Measurements from ENCODE around the gene MIAT.

DNA sequence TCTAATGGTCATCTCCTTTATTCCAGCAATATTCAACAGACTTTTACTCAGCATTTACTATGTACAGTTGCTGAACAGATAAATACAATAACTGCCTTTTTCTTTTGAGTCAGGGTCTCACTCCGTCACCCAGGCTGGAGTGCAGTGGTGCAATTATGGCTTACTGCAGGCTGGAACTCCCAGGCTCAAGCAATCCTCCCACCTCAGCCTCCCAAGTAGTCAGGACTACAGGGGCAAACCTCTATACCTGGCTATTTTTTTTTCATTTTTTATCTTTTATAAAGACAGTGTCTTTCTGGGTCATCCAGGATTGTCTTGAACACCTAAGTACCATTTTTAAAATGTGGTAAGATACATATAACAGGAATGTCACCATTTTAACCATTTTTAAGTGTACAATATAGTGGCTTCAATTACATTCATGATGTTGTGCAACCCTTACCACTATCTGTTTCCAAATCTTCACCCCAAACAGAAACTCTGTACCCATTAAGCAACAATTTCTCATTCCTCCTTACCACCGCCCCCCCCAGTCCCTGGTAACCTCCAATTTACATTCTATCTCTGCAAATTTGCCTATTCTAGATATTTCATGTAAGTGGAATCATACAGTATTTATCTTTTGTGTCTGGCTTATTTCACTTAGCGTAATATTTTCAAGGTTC lies 67.8 kb downstream of the MIAT start:
- TF ChIP-seq, protein P1, sequence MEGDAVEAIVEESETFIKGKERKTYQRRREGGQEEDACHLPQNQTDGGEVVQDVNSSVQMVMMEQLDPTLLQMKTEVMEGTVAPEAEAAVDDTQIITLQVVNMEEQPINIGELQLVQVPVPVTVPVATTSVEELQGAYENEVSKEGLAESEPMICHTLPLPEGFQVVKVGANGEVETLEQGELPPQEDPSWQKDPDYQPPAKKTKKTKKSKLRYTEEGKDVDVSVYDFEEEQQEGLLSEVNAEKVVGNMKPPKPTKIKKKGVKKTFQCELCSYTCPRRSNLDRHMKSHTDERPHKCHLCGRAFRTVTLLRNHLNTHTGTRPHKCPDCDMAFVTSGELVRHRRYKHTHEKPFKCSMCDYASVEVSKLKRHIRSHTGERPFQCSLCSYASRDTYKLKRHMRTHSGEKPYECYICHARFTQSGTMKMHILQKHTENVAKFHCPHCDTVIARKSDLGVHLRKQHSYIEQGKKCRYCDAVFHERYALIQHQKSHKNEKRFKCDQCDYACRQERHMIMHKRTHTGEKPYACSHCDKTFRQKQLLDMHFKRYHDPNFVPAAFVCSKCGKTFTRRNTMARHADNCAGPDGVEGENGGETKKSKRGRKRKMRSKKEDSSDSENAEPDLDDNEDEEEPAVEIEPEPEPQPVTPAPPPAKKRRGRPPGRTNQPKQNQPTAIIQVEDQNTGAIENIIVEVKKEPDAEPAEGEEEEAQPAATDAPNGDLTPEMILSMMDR (optimal IDR thresholded peaks at IDR 0.05 in 1 of 3, IDR thresholded peaks at IDR 0.05 in 1 of 3, conservative IDR thresholded peaks at IDR 0.05 in 1 of 3; ENCODE audit: extremely low read depth in 1 of 3, insufficient read depth in 2 of 3, low read length in 3 of 3) = no peak
- TF ChIP-seq EZH2 (IDR thresholded peaks at IDR 0.05; ENCODE audit: low read length) = no peak
